HG03469 (cell line): ENCODE measurements around the gene KCTD7.
"Not testable (repeated sequence)": the region's sequence is repeated elsewhere in the genome, so short reads cannot be mapped to it uniquely, and the experiment has no call there.

ENCODE experiments used
- ATAC-seq: cut with Tn5 transposase; IDR thresholded peaks from one replicate; pipeline ENCODE4 v1.9.1; 2021; ENCODE audit warnings: mild to moderate bottlenecking, moderate library complexity, moderate number of reproducible peaks; ENCODE audit not compliant: unreplicated experiment

KCTD7 gene

DNA sequence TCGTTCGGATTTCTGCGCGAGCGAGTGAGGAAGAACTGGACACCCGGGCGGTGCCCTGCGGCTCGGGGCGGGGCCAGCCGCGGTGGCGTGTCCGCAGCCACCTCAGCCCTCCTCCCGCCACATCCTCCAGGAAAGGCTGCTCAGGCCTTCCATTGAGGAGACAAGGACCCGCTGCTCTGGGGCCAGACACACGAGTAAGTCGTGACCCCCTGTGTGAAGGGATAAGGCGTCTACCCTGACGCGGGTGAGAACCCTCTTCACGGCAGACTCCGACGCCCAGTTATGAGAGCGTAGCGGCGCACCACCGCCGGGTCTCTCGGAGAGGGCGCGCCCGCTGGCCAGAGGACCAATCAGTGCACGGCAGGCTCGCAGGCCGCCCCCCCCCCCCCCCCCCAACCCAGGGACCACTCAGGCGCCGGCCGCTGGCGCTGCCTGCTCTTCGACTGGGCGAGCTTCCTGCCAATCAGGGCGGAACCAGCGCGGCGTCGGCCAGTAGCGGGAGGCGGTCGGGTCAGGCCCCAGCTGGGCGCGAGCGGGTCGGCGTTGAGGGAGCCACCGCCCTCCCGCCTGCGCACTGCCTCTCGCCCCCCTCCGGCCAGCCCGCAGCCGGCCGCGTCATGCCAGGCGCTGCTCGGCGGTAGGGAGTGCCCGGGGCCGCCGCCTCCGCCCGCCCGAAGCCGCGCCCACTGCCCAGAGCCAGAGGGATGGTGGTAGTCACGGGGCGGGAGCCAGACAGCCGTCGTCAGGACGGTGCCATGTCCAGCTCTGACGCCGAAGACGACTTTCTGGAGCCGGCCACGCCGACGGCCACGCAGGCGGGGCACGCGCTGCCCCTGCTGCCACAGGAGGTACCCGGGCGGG is at the start of gene KCTD7:
Gene KCTD7, plus strand, starts transcription at position 521 of the 861 bp plus-strand sequence. Its CDS starts 184 bp downstream, at position 705.
- ATAC-seq = peak; percentile 88

DNA sequence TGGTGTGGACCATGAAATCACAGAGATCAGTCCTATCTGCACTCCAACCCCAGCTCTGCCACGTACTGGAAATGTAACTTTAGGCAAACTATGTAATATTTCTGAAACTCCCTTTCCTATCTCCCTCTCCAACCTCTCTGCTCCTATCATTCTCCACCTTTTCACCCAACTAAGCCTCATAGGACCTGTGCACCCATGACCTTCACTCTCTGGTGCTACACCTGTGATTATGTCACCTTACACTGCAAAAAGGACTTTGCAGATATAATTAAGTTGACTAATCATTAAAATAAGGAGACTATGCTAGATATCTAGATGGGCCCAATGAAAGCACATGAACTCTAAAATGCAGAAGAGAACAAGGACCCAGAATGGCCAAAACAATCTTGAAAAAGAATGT is 48.3 kb upstream of the KCTD7 start:
- ATAC-seq = not testable (repeated sequence)

DNA sequence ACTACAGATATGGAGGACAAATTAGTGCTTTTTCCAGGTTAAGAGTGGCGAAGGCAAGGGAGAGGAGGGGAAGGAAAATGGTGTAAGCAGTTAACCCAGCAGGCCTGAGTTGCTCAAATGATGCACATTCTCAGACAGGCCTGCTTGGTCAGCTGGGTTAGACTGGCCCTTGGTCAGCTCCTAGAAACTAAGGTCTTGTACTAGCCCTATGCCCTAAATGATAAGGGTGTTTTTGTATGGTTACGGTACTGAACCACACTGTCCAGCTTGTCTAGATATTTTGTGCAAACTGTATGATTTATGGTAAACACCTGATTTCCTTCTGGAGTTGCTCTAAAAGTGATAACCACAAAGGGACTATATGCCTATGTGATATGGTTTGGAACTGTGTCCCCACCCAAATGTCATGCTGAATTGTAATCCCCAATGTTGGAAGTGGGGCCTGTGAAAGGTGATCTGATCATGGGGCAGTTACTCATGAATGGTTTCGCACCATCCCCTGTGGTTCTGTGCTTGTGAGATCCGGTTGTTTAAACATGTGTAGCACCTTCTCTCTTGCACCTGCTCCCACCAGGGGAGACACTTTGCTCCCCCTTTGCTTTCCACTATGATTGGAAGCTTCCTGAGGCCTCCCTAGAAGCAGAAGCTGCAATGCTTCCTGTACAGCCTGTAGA is 45.7 kb upstream of the KCTD7 start:
- not testable (repeated sequence) for ATAC-seq

DNA sequence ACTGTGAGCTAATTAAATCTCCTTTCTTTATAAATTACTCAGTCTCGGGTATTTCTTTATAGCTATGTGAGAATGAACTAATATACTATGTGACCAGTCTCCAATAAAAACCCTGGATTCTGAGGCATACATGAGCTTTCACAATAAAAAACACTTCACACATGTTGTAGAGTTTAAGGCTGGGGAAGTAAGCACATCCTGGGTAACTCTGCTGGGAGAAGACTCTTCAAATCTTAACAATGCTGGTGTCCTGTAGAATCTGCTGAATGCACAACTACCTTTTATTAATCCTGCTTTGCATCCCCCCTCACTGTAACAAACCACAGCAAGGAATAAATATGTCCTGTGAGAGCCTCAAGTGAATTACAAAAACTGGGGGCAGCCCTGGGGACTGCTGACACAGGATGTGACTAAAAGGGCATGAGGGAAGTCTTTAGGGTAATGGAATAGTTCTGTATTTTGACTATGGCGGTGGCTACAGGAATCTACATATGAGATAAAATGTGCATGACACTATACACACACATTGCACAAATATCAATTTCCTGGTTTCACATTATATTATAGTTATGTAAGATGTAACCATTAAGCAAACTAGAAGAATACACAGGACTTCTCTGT is 45.1 kb upstream of the KCTD7 start:
- ATAC-seq = no peak

DNA sequence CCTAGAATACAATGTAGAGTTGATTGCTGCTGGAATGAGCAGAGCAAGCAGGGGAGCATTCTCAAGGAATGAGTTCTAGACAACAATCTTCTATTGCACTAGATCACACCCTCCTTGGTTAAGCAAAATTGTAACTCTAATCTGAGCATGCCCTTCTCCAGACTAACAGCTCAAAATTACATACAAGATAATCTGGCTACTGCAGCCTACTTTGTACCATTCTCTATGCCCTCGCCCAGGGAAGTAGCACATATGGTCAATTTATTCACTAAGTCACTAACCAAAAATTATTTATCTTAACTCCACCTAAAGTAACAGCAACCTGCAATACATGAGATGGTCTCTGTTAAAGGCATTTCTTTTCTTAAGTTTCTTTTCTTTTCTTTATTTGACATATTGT is 42.5 kb upstream of the KCTD7 start:
- no peak for ATAC-seq

DNA sequence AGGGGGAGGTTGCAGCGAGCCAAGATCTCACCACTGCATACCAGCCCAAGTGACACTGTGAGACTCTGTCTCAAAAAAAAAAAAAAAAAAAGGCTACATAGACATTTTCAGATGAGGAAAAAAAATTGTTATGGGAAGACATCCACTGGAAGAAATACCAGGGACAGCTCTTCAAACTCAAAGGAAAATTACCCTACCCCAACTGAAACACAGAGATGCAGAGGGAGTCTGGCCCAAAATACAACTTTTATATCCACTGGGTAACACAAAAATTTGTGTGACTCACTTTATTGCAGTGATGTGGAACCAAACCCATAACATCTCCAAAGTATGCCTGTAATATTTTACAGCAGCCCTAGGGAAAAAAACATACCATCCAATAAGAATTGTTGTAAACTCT is 40.5 kb upstream of the KCTD7 start:
- not testable (repeated sequence) for ATAC-seq

DNA sequence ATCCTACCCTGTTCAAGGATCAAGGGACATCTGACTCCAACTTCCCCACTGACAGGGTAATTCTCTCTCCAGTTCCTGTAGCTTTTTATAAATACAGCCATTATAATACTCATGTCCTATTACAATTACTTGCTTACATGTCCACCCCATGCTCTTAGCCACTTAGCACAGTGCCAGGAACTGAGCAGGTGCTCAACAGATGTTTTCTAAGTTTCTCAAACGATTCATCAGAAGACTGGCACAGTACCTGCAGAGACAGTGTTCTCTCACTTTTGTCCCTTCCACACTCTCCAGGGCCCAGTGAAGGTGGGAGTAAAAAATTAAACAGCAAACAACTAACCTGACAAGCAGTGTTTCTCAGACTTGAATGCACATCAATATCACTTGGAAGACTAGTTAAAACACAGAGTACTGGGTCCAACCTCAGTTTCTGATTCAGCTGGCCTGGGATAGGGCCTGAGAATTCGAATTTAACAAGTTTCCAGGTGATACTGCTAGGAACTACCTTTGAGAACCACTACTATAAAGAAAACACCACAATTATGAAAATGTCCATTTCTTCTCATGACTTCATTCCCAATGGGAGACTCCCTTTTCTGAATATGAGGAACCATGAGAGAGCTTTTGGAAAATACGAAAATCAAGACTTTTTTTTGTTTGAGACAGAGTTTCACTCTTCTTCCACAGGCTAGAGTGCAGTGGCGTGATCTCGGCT is 39.7 kb upstream of the KCTD7 start:
- not testable (repeated sequence) for ATAC-seq

DNA sequence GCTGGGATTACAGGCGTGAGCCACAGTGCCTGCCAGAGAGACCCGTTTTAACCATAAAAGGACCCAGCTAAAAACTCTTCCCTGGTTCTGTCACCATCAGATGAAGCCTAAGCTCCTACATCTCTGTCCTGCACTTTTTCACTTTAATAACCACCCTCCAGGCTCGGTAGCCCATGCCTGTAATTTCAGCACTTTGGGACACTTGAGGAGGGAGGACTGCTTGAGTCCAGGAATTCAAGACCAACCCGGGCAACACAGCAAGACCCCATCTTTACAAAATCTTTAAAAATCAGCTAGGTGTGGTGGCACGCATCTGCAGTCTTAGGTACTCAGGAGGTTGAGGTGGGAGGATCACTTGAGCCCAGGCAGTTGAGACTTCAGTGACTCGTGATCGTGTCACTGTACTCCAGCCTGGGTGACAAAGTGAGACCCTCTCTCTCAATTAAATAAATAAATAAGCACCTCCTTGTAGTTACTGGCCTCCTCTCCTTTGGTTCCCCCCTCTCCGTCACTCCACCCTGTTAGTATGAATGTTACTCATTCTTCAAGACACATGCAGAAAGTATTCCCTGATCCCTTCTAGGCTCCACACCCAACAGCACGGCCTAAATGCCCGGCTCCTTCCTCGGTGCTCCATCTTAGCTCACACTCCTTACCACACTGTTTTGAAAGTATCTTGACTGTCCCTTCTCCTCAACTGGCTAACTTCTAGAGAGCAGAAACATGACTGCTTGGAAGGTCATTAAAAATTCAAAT is 38.2 kb upstream of the KCTD7 start:
- not testable (repeated sequence) for ATAC-seq

DNA sequence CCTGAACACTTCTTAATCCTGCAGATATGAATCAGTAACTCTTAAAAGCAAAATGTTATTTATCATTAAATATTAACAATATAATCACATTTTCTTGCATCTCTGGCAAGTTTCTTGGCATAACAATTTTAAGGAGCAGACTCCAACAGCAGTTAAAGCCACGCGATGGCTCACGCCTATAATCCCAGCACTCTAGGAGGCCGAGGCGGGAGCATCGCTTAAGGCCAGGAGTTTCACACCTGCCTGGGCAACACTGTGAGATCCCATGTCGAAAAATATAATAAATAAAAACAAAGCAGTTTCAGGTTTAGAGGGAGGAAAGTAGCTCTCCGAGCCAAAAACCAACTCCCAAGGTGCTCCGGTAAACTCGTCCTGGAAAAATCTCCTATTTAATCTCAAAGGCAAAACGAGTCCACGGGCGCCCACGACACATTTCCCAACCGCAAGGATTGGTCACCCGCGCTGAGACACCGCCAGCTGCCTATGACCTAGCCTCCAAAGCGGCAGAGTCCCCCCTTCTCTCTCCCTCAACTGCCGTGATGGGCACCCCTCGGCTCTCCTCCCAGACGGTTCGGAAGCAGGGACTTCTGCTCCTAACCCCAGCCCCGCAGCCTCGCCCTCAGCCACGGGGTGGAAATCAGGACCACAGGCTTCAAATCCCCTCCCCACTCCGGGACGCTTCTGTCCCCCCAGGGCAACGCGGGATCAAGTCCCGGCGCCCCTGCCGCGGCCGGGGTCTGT is 37.5 kb upstream of the KCTD7 start:
- ATAC-seq = not testable (repeated sequence)

DNA sequence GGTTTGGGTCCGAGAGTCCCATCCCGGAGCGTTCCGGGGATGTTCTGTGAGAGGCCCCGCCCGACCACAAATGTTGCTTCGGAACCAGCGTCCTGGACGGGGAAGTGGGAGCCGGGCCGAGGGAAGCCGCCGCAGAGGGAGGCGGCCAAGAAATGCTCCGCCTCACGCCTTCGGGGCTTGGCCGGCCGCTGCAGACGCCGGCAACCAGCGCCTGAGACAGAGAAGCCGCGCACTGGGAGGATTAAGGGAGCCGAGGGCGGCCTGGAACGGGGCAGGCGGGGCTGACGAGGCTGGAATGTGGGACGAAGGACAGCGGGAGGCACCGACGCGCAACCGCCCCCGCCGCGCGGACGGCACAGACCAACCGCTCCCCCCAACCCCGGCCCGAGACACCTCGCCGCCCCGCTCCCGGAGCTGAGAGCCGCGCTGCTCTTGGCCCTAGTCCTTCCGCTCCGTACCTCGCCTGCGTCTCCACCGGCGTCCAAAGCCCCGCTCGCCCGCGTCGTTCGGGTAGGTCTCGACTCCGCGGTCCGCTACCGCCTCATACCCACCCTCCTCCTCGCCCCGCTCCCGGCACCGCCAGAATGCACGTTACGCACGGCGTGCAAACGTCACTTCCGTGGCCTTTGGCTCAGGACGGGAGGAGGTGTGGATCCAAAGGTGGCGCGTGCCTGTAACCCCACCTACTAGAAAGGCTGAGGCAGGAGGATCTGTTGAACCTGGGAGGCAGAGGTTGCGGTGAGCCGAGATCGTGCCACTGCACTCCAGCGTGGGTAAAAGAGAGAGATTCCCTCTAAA is 36.7 kb upstream of the KCTD7 start:
- peak; percentile 96 for ATAC-seq

DNA sequence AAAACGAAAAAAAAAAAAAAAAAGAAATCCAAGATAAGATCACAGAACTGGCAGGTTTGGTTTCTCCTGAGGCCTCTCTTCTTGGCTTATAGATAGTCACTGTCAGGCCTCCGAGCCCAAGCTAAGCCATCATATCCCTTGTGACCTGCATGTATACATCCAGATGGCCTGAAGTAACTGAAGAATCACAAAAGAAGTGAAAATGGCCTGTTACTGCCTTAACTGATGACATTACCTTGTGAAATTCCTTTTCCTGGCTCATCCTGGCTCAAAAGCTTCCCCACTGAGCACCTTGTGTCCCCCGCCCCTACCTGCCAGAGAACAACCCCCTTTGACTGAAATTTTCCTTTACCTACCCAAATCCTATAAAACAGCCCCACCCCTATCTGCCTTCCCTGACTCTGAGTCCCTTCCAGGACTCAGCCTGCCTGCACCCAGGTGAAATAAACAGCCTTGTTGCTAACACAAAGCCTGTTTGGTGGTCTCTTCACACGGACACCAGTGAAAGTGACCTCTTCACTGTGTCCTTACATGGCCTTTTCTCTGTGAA is 36.0 kb upstream of the KCTD7 start:
- ATAC-seq = not testable (repeated sequence)

DNA sequence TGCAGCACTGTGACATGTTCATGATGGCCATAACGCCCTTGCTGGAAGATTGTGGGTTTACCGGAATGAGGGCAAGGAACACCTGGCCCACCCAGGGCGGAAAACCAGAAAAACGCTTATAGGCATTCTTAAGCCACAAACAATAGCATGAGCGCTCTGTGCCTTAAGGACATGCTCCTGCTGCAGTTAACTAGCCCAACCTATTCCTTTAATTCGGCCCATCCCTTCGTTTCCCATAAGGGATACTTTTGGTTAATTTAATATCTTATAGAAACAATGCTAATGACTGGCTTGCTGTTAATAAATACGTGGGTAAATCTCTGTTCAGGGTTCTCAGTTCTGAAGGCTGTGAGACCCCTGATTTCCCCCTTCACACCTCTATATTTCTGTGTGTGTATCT is 34.6 kb upstream of the KCTD7 start:
- not testable (repeated sequence) for ATAC-seq

DNA sequence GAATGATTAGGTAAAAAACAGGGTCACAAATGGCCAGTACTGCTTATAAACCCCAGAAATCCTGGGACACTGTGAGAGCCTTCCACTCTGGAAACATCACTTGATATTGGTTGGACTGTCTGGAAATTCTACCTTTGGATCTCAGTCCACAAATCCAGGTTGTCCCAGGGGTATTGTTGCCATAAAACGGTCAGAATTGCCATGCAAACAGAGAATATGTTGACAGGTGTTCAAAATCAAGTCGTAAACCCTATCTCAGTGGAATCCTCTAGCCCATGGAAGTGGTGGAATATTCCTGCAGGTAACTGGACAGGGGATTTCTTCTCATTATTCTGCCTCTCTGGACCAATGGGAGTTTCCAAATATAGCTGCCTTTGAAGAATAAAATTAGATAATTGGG is 31.2 kb upstream of the KCTD7 start:
- no peak for ATAC-seq

DNA sequence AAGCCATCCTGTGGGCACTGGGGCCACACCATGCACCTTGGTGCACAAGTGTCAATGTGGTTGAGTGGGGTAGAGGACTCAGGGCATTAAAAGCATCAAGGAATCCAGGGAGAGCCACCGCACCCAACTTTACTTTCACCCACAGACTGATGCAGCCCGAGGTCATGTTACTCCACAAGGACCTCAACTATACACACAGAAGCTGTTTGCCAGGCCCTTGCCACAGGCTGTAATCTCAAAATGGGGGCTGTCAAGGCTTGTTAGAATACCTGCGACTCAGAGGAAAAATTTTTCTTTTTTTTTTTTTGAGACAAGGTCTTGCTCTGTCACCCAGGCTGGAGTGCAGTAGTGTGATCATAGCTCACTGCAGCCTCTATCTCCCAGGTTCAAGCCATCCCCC is 26.5 kb upstream of the KCTD7 start:
- ATAC-seq = no peak

DNA sequence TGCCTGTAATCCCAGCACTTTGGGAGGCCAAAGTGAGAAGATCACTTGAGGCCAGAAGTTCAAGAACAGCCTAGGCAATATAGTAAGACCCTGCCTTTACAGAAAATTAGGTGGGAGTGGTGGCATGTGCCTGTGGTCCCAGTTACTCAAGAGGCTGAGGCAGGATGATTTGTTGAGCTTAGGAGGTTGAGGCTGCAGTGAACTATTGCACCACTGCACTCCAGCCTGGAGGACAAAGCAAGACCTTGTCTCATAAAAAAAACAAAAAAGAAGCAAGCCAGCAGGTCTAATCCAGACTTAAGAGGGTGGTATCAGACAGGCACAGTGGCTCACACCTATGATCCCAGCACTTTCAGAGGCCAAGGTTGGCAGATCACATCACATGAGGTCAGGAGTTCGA is 24.5 kb upstream of the KCTD7 start:
- no peak for ATAC-seq

DNA sequence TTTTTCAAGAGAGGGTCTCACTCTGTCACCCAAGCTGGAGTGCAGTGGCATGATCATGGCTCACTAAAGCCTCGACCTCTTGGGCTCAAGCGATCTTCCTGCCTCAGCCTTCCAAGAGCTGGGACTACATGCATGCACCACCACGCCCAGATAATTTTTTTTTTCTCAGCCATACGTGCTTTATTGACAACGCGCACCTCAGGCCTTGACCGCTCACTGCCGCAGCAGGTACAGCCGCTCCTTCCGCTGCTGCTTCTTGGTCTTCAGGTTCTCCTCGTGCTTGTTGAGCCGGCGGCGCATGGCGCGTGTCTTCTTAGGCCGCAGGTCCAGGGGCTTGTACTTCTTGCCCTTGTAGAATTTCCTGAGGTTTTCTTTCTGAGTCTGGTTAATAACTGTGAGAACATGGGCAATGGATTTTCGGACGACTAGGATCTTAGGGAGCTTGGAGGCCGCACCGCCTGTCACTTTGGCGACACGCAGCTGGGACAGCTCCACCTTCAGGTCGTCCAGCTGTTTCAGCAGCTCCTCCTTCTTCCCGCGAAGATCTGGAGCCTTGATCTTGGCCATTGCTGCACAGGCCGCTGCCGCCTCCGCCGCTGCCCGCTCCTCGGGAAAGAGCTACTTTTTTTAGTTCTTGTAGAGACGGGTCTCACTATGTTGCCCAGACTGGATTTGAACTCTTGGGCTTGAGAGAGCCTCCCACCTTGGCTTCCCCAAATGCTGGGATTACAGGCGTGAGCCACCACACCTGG is 22.0 kb upstream of the KCTD7 start:
- not testable (repeated sequence) for ATAC-seq

DNA sequence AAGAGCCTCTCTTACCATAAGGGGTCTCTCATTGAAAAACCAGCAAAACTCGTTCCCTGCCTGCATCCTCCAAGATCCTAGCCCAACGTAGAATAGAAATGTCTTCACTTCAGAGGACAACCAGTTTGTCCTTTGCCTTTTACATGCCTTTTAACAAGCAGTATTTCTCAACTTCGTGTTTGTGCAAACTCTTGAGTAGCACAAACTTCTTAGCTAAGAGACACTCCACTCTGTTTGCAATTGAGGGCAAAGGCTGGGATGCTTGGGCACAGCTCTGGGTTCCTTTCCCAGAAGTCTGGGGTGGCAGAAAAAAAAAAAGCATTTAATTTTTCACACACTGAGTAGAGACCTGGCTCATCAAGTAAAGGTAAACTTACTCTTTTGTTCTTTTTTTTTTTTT is 19.5 kb upstream of the KCTD7 start:
- no peak for ATAC-seq

DNA sequence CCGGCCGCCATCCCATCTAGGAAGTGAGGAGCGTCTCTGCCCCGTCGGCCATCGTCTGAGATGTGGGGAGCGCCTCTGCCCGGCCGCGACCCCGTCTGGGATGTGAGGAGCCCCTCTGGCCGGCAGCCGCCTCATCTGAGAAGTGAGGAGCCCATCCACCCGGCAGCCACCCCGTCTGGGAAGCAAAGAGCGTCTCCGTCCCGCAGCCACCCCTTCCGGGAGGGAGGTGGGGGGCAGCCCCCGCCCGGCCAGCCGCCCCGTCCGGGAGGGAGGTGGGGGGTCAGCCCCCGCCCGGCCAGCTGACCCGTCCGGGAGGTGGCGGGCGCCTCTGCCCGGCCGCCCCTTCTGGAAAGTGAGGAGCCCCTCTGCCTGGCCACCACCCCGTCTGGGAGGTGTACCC is 14.1 kb upstream of the KCTD7 start:
- ATAC-seq = not testable (repeated sequence)
